ENCODE results near the gene MDFI. TPM values are rescaled to one million over a fixed set of nuclear protein-coding genes. Genes with fewer than 3 reads are reported as not detected.

MDFI gene
- total and polyA plus RNA-seq, 3 donors from 2014 or later: 12.9 to 16.0 (median 15.1) TPM

DNA sequence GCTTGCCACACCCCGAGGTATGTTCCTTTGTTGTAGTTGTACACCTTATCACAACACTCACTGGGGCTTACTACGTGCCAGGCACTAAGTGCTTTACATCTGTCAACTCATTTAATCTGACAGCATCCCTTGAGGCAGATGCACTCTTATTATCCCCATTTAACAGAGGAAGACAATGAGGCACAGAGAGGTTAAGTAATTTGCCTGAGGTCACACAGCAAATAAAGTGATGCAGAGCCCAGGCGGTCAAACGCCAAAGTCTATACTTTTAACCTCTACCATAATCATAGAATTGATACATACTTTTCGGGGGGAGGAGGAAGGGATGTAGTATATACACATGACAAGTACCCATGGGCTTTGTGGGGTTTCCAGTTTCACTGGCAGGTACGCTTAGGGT is 37.7 kb downstream of the MDFI start:
- no peak for TF ChIP-seq POLR2A (IDR thresholded peaks at IDR 0.05)
- TF ChIP-seq, protein P1, sequence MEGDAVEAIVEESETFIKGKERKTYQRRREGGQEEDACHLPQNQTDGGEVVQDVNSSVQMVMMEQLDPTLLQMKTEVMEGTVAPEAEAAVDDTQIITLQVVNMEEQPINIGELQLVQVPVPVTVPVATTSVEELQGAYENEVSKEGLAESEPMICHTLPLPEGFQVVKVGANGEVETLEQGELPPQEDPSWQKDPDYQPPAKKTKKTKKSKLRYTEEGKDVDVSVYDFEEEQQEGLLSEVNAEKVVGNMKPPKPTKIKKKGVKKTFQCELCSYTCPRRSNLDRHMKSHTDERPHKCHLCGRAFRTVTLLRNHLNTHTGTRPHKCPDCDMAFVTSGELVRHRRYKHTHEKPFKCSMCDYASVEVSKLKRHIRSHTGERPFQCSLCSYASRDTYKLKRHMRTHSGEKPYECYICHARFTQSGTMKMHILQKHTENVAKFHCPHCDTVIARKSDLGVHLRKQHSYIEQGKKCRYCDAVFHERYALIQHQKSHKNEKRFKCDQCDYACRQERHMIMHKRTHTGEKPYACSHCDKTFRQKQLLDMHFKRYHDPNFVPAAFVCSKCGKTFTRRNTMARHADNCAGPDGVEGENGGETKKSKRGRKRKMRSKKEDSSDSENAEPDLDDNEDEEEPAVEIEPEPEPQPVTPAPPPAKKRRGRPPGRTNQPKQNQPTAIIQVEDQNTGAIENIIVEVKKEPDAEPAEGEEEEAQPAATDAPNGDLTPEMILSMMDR (IDR thresholded peaks at IDR 0.05): no peak
- DNase-seq: no peak
- H3K27ac ChIP-seq: no peak overlapping the region
- WGBS, 2 donors: 92 to 94% methylated on average over 6 of the region's 6 CpGs
- no peaks in the 10 kb centered on the region for H3K36me3 ChIP-seq (ENCODE audit: low read depth, missing control alignments)
- H3K27me3 ChIP-seq: no peaks in the 10 kb centered on the region
- H3K4me3 ChIP-seq: no peak overlapping the region
- H3K4me1 ChIP-seq: no peaks in the 10 kb centered on the region
- no peaks in the 10 kb centered on the region for H3K9me3 ChIP-seq
- intact Hi-C loops (cut with DNase I; ENCODE audit: low total_unique reads): loop anchor here (5.0 kb wide), 1 partner anchor 309 kb away; no protein-coding TSS in a partner anchor

DNA sequence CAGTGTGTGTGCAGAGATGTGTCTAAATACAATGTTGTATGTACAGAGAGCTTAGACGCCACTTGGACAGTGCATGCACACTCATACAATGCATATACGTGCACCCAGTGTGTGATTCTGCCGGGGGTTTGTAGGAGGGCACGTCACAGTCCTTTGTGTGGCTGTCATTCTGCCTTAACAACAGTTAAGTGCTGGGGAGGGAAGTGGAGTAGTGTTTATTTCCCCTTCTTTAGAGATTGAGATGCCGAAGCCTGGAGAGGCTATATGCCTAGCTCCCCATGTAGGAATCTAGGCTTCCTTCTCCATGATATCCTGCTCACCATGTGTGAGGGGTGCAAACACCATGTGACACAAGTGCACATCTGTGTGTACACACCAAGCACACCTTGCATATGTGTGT is 38.2 kb downstream of the MDFI start:
- TF ChIP-seq, protein P1 (IDR thresholded peaks at IDR 0.05): no peak
- TF ChIP-seq POLR2A (IDR thresholded peaks at IDR 0.05): no peak
- Histone ChIP-seq H3K4me1 (no peaks in the 10 kb centered on the region), H3K36me3 (ENCODE audit: low read depth, missing control alignments) (no peaks in the 10 kb centered on the region), H3K27ac (no peak overlapping the region), H3K27me3 (no peaks in the 10 kb centered on the region), H3K9me3 (no peaks in the 10 kb centered on the region), H3K4me3 (no peak overlapping the region)
- DNase-seq: no peak
- intact Hi-C loops (cut with DNase I; ENCODE audit: low total_unique reads): loop anchor here (5.0 kb wide), 1 partner anchor 309 kb away; no protein-coding TSS in a partner anchor
- 74 to 89% methylated on average over 4 to 5 of the region's 5 CpGs for WGBS, 2 donors

DNA sequence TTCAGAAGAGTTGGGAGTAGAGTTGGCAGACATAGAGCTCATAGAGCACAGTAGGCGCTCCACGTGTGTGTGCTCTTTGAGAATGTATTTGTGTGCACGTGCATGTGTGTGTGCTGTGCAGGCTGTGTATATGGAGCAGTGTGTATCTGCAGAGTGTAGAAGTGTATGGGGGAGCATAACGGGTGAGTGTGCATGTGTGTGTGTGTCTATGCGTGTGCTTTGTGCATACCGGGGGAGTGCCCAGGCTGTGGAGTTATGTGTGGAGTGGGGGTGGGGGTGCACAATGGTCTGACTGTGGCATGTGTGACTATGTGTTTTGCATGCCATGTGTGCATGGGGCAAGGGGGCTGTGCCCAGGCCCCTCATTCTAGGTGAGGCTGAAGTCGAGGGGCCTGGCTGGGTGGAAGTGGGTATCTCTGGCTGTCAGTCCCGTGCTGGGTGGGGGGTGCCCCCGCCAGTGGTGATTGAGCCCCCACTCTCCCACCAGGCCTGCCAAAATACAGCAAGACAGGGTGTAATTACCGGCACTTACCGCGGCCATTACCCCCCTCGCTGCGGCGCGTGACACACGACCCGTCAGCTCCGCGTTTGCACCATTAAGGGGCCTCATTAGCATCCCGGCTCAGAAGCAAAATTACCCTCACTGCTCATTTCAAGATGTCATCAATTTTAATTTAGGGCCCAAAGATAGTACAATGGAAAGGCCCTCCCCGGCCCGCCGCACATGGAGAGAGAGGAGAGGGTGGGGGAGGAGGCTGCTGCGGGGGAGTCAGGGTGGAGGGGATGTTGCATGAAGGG is 39.1 kb downstream of the MDFI start:
- H3K27me3 ChIP-seq: no peaks in the 10 kb centered on the region
- peaks cover 4% of the 10 kb centered on the region for H3K4me1 ChIP-seq
- WGBS, 2 donors: 85% methylated on average over 22 to 25 of the region's 25 CpGs
- DNase-seq: no peak
- H3K4me3 ChIP-seq: no peak overlapping the region
- H3K36me3 ChIP-seq (ENCODE audit: low read depth, missing control alignments): no peaks in the 10 kb centered on the region
- TF ChIP-seq, protein P1 (IDR thresholded peaks at IDR 0.05): no peak
- no peak for TF ChIP-seq POLR2A (IDR thresholded peaks at IDR 0.05)
- intact Hi-C loops (cut with DNase I; ENCODE audit: low total_unique reads): loop anchor here (5.0 kb wide), 1 partner anchor 310 kb away; no protein-coding TSS in a partner anchor
- H3K27ac ChIP-seq: no peak overlapping the region
- H3K9me3 ChIP-seq: no peaks in the 10 kb centered on the region

DNA sequence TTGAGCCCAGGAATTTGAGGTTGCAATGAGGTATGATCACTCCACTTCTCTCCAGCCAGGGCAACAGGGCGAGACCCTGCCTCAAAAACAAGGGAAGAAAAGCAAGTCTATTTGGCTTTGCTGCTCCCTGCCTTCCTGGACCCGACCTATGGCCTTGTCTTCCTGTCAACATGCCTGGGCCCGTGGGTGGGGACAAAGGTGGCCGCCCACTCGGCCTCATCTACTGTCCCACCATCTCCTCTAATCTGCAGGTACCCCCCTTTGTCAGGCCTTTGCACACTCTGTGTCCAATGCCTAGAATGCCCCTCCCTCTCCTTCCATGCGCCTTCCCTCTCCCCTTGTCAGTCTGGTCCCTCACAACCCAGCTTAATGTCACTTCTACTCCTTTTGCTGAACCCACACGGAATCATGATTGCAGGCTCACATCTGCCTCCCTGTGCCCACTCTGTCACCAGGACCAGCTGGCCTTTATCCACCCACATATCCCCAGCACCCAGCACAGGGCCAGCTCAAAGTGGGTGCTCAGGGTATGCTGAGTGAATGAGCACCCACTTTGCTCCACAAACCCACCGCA is 40.3 kb downstream of the MDFI start:
- no peak for DNase-seq
- H3K4me1 ChIP-seq: peaks cover 12% of the 10 kb centered on the region
- no peaks in the 10 kb centered on the region for H3K27me3 ChIP-seq
- H3K36me3 ChIP-seq (ENCODE audit: low read depth, missing control alignments): no peaks in the 10 kb centered on the region
- H3K27ac ChIP-seq: no peak overlapping the region
- H3K4me3 ChIP-seq: no peak overlapping the region
- intact Hi-C loops (cut with DNase I; ENCODE audit: low total_unique reads): loop anchor here (5.0 kb wide), 1 partner anchor 311 kb away; no protein-coding TSS in a partner anchor
- 87 to 89% methylated on average over 8 of the region's 8 CpGs for WGBS, 2 donors
- TF ChIP-seq, protein P1 (IDR thresholded peaks at IDR 0.05): no peak
- TF ChIP-seq POLR2A (IDR thresholded peaks at IDR 0.05): no peak
- no peaks in the 10 kb centered on the region for H3K9me3 ChIP-seq

Measured in testis (tissue), 3 donors.